HG02970 (cell line): ENCODE measurements around the gene ZNF431.
"Not testable (repeated sequence)": the region's sequence is repeated elsewhere in the genome, so short reads cannot be mapped to it uniquely, and the experiment has no call there.

Experiments
- ATAC-seq: cut with Tn5 transposase; IDR thresholded peaks from one replicate; pipeline ENCODE4 v1.9.1; 2021; ENCODE audit warnings: mild to moderate bottlenecking, moderate library complexity, moderate number of reproducible peaks; ENCODE audit not compliant: unreplicated experiment, low FRiP score

The ZNF431 gene

GRCh38 chr19:21141787-21142464, at the start of gene ZNF431:
Gene ZNF431 (plus strand): TSS chr19:21142040. CDS start chr19:21142184, 144 bp downstream.
- ATAC-seq = peak; percentile 98

- no peak for ATAC-seq
Observed at GRCh38 chr19:21092109-21092508, 49.7 kb upstream of the ZNF431 start.

GRCh38 chr19:21094347-21095025, 47.4 kb upstream of the ZNF431 start:
- no peak for ATAC-seq

GRCh38 chr19:21098291-21098690, 43.5 kb upstream of the ZNF431 start:
- ATAC-seq = no peak

- ATAC-seq = no peak
Observed at GRCh38 chr19:21101521-21102242, 40.2 kb upstream of the ZNF431 start.

- no peak for ATAC-seq
Observed at GRCh38 chr19:21109116-21109515, 32.7 kb upstream of the ZNF431 start.

GRCh38 chr19:21110183-21110582, 31.7 kb upstream of the ZNF431 start:
- no peak for ATAC-seq

GRCh38 chr19:21115430-21115829, 26.4 kb upstream of the ZNF431 start:
- ATAC-seq = no peak

- no peak for ATAC-seq
Observed at GRCh38 chr19:21117041-21117907, 24.6 kb upstream of the ZNF431 start.

GRCh38 chr19:21126078-21126477, 15.8 kb upstream of the ZNF431 start:
- ATAC-seq = no peak

- ATAC-seq = no peak
Observed at GRCh38 chr19:21127001-21127400, 14.8 kb upstream of the ZNF431 start.

- no peak for ATAC-seq
Observed at GRCh38 chr19:21127898-21128297, 13.9 kb upstream of the ZNF431 start.

- no peak for ATAC-seq
Observed at GRCh38 chr19:21128901-21129698, 12.7 kb upstream of the ZNF431 start.

GRCh38 chr19:21130097-21130775, 11.6 kb upstream of the ZNF431 start:
- no peak for ATAC-seq

GRCh38 chr19:21133633-21134032, 8.2 kb upstream of the ZNF431 start:
- ATAC-seq = no peak

- ATAC-seq = no peak
Observed at GRCh38 chr19:21134934-21135366, 6.9 kb upstream of the ZNF431 start.

- no peak for ATAC-seq
Observed at GRCh38 chr19:21135433-21135832, 6.4 kb upstream of the ZNF431 start.

GRCh38 chr19:21138130-21138529, 3.7 kb upstream of the ZNF431 start:
- ATAC-seq = no peak

- not testable (repeated sequence) for ATAC-seq
Observed at GRCh38 chr19:21141006-21141405, 834 bp upstream of the ZNF431 start.
